A673 (cell line): ENCODE measurements around the gene OGDH.

Experiments used
- CTCF ChIP-seq: fragments of 300-800, 200-600 bp; sonication (generic); conservative IDR thresholded peaks from 2 replicates; pipeline ENCODE4 v1.5.1; 2017; ENCODE audit warnings: low read depth, mild to moderate bottlenecking, antibody characterized with exemption, low read length, moderate library complexity, mixed read lengths
- EZH2 ChIP-seq: fragments of 200-600 bp; sonication (generic); IDR thresholded peaks from 2 replicates; pipeline ENCODE4 v1.6.1; 2017; ENCODE audit warnings: borderline replicate concordance, low read depth, mild to moderate bottlenecking, mixed read lengths, antibody characterized with exemption, low read length; ENCODE audit not compliant: poor library complexity, severe bottlenecking

GRCh38 chr7:44602576-44602910 lies 3.9 kb upstream of the OGDH start:
- no peak for TF ChIP-seq CTCF
- TF ChIP-seq EZH2: no peak
